ENCODE results near the gene VDAC2. TPM values are rescaled to one million over a fixed set of nuclear protein-coding genes. Genes with fewer than 3 reads are reported as not detected.

Gene VDAC2
- 236 TPM for total RNA-seq

GRCh38 chr10:75210282-75211006, at the start of gene VDAC2:
Gene VDAC2 (plus strand): TSS chr10:75210796. CDS start chr10:75211159, 363 bp downstream.
- H3K4me3 ChIP-seq (ENCODE audit: low read length in 3 of 3), result peak within 1 kb of the TSS; percentile 93 to 98 (median 98)
- no peaks in the 10 kb centered on the region for H3K27me3 ChIP-seq (ENCODE audit: control insufficient read depth in 3 of 3, insufficient read depth in 3 of 3, low read length in 3 of 3)
- peaks cover 13 to 21% (median 18%) of the 10 kb centered on the region in 3 donors for H3K36me3 ChIP-seq (ENCODE audit: control insufficient read depth in 3 of 3, insufficient read depth in 3 of 3, low read length in 3 of 3)
- no peaks in the 10 kb centered on the region for H3K9me3 ChIP-seq (ENCODE audit: control insufficient read depth in 3 of 3, low read length in 3 of 3)
- peaks cover 20 to 37% (median 27%) of the 10 kb centered on the region in 3 donors for H3K4me1 ChIP-seq (ENCODE audit: control insufficient read depth in 3 of 3, insufficient read depth in 3 of 3, low read length in 3 of 3)
- peak within 1 kb of the TSS; percentile 99 for H3K27ac ChIP-seq (ENCODE audit: low read depth, low read length)
- H3K9ac ChIP-seq (ENCODE audit: low read depth in 1 of 3, low read length in 3 of 3), result peak within 1 kb of the TSS; percentile 100

GRCh38 chr10:75165684-75166622, 44.6 kb upstream of the VDAC2 start:
- peaks cover 11% of the 10 kb centered on the region in 3 donors for H3K4me1 ChIP-seq (ENCODE audit: control insufficient read depth in 3 of 3, insufficient read depth in 3 of 3, low read length in 3 of 3)
- peaks cover 4 to 8% (median 7%) of the 10 kb centered on the region in 3 donors for H3K36me3 ChIP-seq (ENCODE audit: control insufficient read depth in 3 of 3, insufficient read depth in 3 of 3, low read length in 3 of 3)
- no peak overlapping the region for H3K27ac ChIP-seq (ENCODE audit: low read depth, low read length)
- H3K27me3 ChIP-seq (ENCODE audit: control insufficient read depth in 3 of 3, insufficient read depth in 3 of 3, low read length in 3 of 3), result no peaks in the 10 kb centered on the region
- no peaks in the 10 kb centered on the region for H3K9me3 ChIP-seq (ENCODE audit: control insufficient read depth in 3 of 3, low read length in 3 of 3)
- H3K4me3 ChIP-seq (ENCODE audit: low read length in 3 of 3), result no peak overlapping the region
- peak overlapping the region in 1 of 3 donors; percentile 33 for H3K9ac ChIP-seq (ENCODE audit: low read depth in 1 of 3, low read length in 3 of 3)

GRCh38 chr10:75166623-75166972, 44.0 kb upstream of the VDAC2 start:
- Histone ChIP-seq H3K9me3 (ENCODE audit: control insufficient read depth in 3 of 3, low read length in 3 of 3) (no peaks in the 10 kb centered on the region), H3K27ac (ENCODE audit: low read depth, low read length) (no peak overlapping the region), H3K4me3 (ENCODE audit: low read length in 3 of 3) (no peak overlapping the region), H3K27me3 (ENCODE audit: control insufficient read depth in 3 of 3, insufficient read depth in 3 of 3, low read length in 3 of 3) (no peaks in the 10 kb centered on the region), H3K36me3 (ENCODE audit: control insufficient read depth in 3 of 3, insufficient read depth in 3 of 3, low read length in 3 of 3) (peaks cover 4 to 8% (median 7%) of the 10 kb centered on the region in 3 donors), H3K4me1 (ENCODE audit: control insufficient read depth in 3 of 3, insufficient read depth in 3 of 3, low read length in 3 of 3) (peaks cover 11% of the 10 kb centered on the region in 3 donors), H3K9ac (ENCODE audit: low read depth in 1 of 3, low read length in 3 of 3) (peak overlapping the region in 1 of 3 donors; percentile 33)

GRCh38 chr10:75168275-75168674, 42.3 kb upstream of the VDAC2 start:
- Histone ChIP-seq H3K4me1 (ENCODE audit: control insufficient read depth in 3 of 3, insufficient read depth in 3 of 3, low read length in 3 of 3) (peaks cover 11% of the 10 kb centered on the region in 3 donors), H3K9me3 (ENCODE audit: control insufficient read depth in 3 of 3, low read length in 3 of 3) (no peaks in the 10 kb centered on the region), H3K27me3 (ENCODE audit: control insufficient read depth in 3 of 3, insufficient read depth in 3 of 3, low read length in 3 of 3) (no peaks in the 10 kb centered on the region), H3K36me3 (ENCODE audit: control insufficient read depth in 3 of 3, insufficient read depth in 3 of 3, low read length in 3 of 3) (peaks cover 4 to 10% (median 7%) of the 10 kb centered on the region in 3 donors), H3K9ac (ENCODE audit: low read depth in 1 of 3, low read length in 3 of 3) (no peak overlapping the region), H3K4me3 (ENCODE audit: low read length in 3 of 3) (no peak overlapping the region), H3K27ac (ENCODE audit: low read depth, low read length) (peak overlapping the region; percentile 15)

DNA sequence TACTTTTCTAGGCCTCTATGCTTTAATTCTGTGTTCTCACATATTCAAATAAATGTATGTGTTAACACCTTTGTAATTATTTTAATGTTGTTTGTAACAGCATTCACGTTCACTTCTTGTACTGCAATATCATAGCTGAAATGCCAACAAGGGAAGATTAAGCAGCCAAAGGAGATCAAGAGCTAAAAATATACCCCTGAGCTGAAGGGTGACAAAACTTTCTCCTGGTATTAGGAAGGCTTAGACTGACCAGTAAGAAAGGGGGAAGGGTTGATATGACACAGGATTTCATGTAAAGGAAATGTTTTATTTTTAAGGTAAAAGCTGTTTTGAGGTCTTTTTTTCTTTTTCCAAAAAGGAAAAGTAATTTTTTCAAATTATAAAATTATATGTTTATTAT, 40.4 kb upstream of the VDAC2 start:
- peaks cover 4 to 10% (median 7%) of the 10 kb centered on the region in 3 donors for H3K36me3 ChIP-seq (ENCODE audit: control insufficient read depth in 3 of 3, insufficient read depth in 3 of 3, low read length in 3 of 3)
- H3K9me3 ChIP-seq (ENCODE audit: control insufficient read depth in 3 of 3, low read length in 3 of 3), result no peaks in the 10 kb centered on the region
- H3K27ac ChIP-seq (ENCODE audit: low read depth, low read length), result peak overlapping the region; percentile 65
- H3K9ac ChIP-seq (ENCODE audit: low read depth in 1 of 3, low read length in 3 of 3), result peak overlapping the region in 1 of 3 donors; percentile 33
- no peak overlapping the region for H3K4me3 ChIP-seq (ENCODE audit: low read length in 3 of 3)
- no peaks in the 10 kb centered on the region for H3K27me3 ChIP-seq (ENCODE audit: control insufficient read depth in 3 of 3, insufficient read depth in 3 of 3, low read length in 3 of 3)
- H3K4me1 ChIP-seq (ENCODE audit: control insufficient read depth in 3 of 3, insufficient read depth in 3 of 3, low read length in 3 of 3), result peaks cover 6 to 7% (median 6%) of the 10 kb centered on the region in 3 donors

DNA sequence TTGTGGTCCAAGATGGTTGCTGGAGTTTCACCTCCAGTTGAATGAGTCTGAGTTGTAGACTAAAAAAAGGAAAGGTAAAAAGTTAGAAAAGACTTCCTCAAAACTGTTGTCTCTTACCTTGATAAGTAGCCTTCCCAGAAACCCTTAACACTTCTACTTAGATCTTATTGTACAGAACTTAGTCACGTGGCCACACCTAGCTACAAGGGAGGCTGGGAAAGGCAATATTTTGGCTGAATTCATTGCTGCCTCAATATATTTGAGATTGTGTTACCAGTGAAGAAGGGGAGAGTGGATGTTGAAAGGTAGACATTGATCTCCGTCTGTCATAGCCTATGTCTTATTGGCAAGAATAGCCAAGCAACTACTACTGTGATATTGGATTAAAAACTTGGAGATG, 35.5 kb upstream of the VDAC2 start:
- no peak overlapping the region for H3K27ac ChIP-seq (ENCODE audit: low read depth, low read length)
- H3K4me3 ChIP-seq (ENCODE audit: low read length in 3 of 3), result no peak overlapping the region
- no peaks in the 10 kb centered on the region for H3K9me3 ChIP-seq (ENCODE audit: control insufficient read depth in 3 of 3, low read length in 3 of 3)
- peaks cover 0 to 10% (median 9%) of the 10 kb centered on the region in 3 donors for H3K36me3 ChIP-seq (ENCODE audit: control insufficient read depth in 3 of 3, insufficient read depth in 3 of 3, low read length in 3 of 3)
- no peak overlapping the region for H3K9ac ChIP-seq (ENCODE audit: low read depth in 1 of 3, low read length in 3 of 3)
- H3K4me1 ChIP-seq (ENCODE audit: control insufficient read depth in 3 of 3, insufficient read depth in 3 of 3, low read length in 3 of 3), result peaks cover 0 to 3% (median 0%) of the 10 kb centered on the region in 3 donors
- H3K27me3 ChIP-seq (ENCODE audit: control insufficient read depth in 3 of 3, insufficient read depth in 3 of 3, low read length in 3 of 3), result no peaks in the 10 kb centered on the region

- H3K9me3 ChIP-seq (ENCODE audit: control insufficient read depth in 3 of 3, low read length in 3 of 3), result no peaks in the 10 kb centered on the region
- no peak overlapping the region for H3K4me3 ChIP-seq (ENCODE audit: low read length in 3 of 3)
- H3K27me3 ChIP-seq (ENCODE audit: control insufficient read depth in 3 of 3, insufficient read depth in 3 of 3, low read length in 3 of 3), result no peaks in the 10 kb centered on the region
- H3K36me3 ChIP-seq (ENCODE audit: control insufficient read depth in 3 of 3, insufficient read depth in 3 of 3, low read length in 3 of 3), result peaks cover 0 to 10% (median 9%) of the 10 kb centered on the region in 3 donors
- no peaks in the 10 kb centered on the region for H3K4me1 ChIP-seq (ENCODE audit: control insufficient read depth in 3 of 3, insufficient read depth in 3 of 3, low read length in 3 of 3)
- no peak overlapping the region for H3K9ac ChIP-seq (ENCODE audit: low read depth in 1 of 3, low read length in 3 of 3)
- no peak overlapping the region for H3K27ac ChIP-seq (ENCODE audit: low read depth, low read length)
These were observed 34.5 kb upstream of the VDAC2 start for GRCh38 chr10:75176046-75176445.

GRCh38 chr10:75176736-75177135, 33.9 kb upstream of the VDAC2 start:
- Histone ChIP-seq H3K27me3 (ENCODE audit: control insufficient read depth in 3 of 3, insufficient read depth in 3 of 3, low read length in 3 of 3) (no peaks in the 10 kb centered on the region), H3K36me3 (ENCODE audit: control insufficient read depth in 3 of 3, insufficient read depth in 3 of 3, low read length in 3 of 3) (peaks cover 0 to 10% (median 9%) of the 10 kb centered on the region in 3 donors), H3K9ac (ENCODE audit: low read depth in 1 of 3, low read length in 3 of 3) (no peak overlapping the region)

DNA sequence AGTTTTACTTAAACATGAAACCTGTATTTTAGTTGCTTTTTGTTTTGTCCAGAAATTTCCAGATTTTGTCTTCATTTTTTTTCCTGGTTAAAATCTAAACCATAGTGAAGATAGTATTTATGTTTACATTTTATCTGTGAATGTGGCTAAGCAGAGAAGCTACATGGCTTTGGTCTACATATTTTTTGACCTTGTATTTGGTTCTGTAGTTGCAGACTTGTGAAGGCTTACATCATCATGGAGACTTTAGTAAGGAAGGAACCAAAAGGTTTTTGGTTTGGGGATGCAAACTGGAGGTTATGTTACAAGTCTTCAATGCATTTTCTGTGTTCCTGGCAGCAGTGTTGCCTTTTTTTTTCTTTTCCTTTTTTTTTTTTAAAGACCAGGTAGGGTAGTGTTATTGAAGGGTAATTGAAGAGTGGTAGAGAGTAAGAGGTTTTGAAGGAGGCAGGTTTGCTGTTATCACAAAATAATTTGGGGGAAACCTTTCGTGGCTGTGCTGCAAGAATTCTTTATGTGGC, 30.9 kb upstream of the VDAC2 start:
- H3K27me3 ChIP-seq (ENCODE audit: control insufficient read depth in 3 of 3, insufficient read depth in 3 of 3, low read length in 3 of 3), result no peaks in the 10 kb centered on the region
- no peaks in the 10 kb centered on the region for H3K9me3 ChIP-seq (ENCODE audit: control insufficient read depth in 3 of 3, low read length in 3 of 3)
- no peak overlapping the region for H3K27ac ChIP-seq (ENCODE audit: low read depth, low read length)
- no peaks in the 10 kb centered on the region for H3K4me1 ChIP-seq (ENCODE audit: control insufficient read depth in 3 of 3, insufficient read depth in 3 of 3, low read length in 3 of 3)
- H3K9ac ChIP-seq (ENCODE audit: low read depth in 1 of 3, low read length in 3 of 3), result no peak overlapping the region
- H3K4me3 ChIP-seq (ENCODE audit: low read length in 3 of 3), result no peak overlapping the region
- peaks cover 0 to 16% (median 7%) of the 10 kb centered on the region in 3 donors for H3K36me3 ChIP-seq (ENCODE audit: control insufficient read depth in 3 of 3, insufficient read depth in 3 of 3, low read length in 3 of 3)

More at GRCh38 chr10:75176736-75177135, 33.9 kb upstream of the VDAC2 start:
- Histone ChIP-seq H3K9me3 (ENCODE audit: control insufficient read depth in 3 of 3, low read length in 3 of 3) (no peaks in the 10 kb centered on the region), H3K4me3 (ENCODE audit: low read length in 3 of 3) (no peak overlapping the region), H3K4me1 (ENCODE audit: control insufficient read depth in 3 of 3, insufficient read depth in 3 of 3, low read length in 3 of 3) (no peaks in the 10 kb centered on the region), H3K27ac (ENCODE audit: low read depth, low read length) (no peak overlapping the region)
